ENCODE results near the gene SPTLC3.

DNA sequence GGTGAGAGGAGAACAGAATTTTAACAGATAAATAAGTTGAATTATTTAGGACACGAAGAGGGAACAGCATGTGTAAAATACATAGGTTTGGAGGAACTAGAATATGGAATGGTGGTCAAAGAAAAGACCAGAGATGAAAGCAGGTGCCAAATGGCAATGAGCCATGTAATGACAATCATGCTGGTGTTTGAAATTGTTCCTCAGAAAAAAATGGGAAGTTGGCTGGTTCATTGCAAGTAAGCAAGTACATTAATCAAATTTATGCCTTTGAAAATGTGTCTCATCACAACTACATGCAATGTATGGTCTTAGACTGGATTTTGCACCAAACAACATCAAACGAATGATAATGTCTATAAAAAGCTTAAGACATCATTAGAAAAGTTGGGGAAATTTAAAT is 83.3 kb downstream of the SPTLC3 start:
- TF ChIP-seq POLR2A (IDR thresholded peaks at IDR 0.05; ENCODE audit: low read depth, low read length) = no peak
- TF ChIP-seq POLR2AphosphoS5 (IDR thresholded peaks at IDR 0.05; ENCODE audit: low read depth, low read length) = no peak
- no peak for TF ChIP-seq PAX5 (IDR thresholded peaks at IDR 0.05; ENCODE audit: insufficient read depth, low read length, severe bottlenecking)
- TF ChIP-seq TAF1 (IDR thresholded peaks at IDR 0.05; ENCODE audit: low read depth, low read length) = no peak
- no peak for TF ChIP-seq SPI1 (IDR thresholded peaks at IDR 0.05; ENCODE audit: low read depth, low read length)
